NCI-H128 (cell line): Measurements from ENCODE around the gene LRMDA.
"Not testable (repeated sequence)": the region's sequence is repeated elsewhere in the genome, so short reads cannot be mapped to it uniquely, and the experiment has no call there.

ENCODE experiments used
- DNase-seq: peaks from one replicate; lab custom pipeline; 2025; ENCODE audit not compliant: unreplicated experiment; lab: John Stamatoyannopoulos, UW

Gene LRMDA

DNA sequence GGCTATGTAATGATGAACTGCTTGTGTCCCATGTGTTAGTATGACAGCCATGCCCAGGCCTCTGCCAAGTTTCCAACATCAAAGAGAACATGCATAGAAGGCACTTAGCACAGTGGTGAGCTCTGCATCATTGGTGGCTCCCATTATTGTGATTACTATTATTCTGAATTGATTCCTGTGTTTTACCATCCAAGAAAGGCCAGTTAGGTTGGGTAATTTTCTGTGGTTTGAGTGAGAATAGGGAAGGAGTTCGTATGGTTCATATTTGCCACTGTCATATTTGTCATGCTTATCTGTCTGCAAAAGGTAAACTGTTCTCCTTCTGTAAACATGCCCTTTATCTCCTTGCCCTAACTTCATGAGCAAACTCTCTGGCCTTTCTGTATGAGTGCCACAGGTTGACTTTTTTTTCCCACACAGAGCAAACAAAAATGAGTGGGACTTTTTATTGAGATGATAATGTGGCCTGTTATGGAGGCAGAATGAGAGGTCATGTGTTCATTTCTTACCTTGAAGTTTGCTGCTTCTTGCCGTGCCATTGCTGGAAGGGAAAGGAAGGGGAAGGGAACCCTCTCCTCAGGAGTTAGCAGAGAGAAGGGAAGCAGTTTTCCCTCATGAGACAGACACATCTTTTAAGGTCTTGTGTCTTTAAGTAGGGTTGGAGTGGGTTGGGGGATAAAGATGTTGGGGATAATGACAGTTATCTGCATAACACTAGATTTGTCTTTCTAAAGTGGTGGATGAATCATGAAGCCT, 301.9 kb downstream of the LRMDA start:
- no peak for DNase-seq

GRCh38 chr10:75736151-75736640, 304.8 kb downstream of the LRMDA start:
- no peak for DNase-seq

DNA sequence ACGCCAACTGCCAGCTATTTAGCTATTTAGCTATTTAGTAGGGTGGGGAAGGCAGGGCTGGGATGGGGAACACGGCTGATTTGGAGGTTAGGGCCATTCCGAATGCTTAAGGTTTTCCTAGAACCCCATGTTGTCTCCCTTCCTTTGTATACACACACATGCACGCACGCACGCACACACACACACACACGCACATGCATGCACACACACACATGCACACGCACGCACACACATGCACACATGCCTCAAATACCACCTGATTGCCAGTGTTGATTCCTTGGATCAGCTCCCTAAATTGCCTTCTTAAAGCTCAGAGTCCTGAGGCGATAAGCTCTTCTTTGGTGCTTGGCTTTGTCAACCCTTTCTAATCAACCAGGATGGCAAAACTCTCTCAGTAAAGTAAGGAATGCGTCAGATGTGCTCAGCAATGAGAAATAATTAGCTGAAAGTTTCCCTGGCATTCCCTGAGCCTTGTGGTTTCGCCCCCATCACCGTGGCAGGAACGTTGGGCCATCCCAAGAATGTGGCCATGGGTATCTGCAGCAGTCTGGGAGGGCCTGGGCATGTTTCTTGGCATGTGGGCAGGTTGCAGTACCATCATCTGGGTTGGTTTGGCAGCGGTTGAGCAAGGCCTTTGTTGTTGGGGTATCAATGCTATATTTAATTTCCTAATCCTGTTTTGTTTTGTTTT, 305.6 kb downstream of the LRMDA start:
- no peak for DNase-seq

- no peak for DNase-seq
These were observed 306.1 kb downstream of the LRMDA start for GRCh38 chr10:75737580-75737949.

- DNase-seq: no peak
These were observed 307.5 kb downstream of the LRMDA start for GRCh38 chr10:75738924-75739323.

DNA sequence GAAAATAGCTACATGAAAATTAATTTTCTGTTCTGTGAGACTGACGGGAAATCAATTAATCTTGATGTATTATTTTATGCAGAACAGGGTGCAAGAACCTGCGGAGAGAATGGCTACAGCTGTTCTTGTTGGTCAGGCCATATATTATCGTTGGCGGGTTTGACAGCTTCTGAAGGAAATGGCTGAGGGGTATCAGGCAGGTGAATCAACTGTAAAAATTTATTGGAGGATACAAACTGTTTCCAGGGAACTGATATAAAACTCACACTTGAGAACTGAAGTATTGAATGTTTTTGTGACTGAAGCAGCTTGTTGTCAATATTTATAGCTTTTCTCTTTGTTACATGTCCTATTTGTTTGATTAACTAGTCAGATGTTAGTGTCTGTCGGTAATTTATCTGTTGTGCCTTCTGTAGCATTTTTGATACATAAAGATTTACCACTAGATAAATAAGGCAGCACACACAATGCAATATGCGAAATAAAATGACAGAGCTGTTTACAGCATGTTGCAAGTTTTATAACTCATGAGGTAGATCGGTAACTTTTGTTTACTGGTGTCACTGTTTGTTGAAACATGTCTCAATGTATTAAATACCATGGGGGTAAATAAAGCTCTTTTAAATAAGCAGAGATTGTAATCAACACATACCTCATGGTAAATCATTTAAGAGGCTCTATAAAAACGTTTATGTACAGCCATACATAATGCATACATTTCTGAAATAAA, 308.2 kb downstream of the LRMDA start:
- no peak for DNase-seq

- DNase-seq: no peak
These were observed 309.1 kb downstream of the LRMDA start for GRCh38 chr10:75740541-75740940.

GRCh38 chr10:75742355-75742754, 310.9 kb downstream of the LRMDA start:
- no peak for DNase-seq

GRCh38 chr10:75743291-75743778, 311.9 kb downstream of the LRMDA start:
- DNase-seq: no peak

DNA sequence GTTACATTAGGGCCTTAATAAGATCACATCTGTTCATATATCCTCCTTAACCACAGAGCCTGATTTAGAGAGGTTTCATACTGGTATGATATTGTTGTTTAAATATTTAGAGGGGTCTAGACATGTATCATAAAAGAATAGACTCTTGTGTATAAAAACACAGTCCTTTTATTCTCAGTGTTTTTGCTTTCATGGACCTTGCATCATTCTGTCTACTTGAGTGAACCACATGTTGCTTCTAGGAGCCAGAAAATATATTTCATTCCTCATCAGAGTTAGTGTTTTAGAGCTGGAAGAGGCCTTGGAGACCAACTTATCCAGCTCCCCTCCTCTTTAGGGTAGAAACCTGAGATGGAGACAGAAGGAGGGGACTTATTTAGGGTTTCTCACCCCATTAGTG, 312.8 kb downstream of the LRMDA start:
- peak; percentile 15 for DNase-seq

- no peak for DNase-seq
These were observed 314.9 kb downstream of the LRMDA start for GRCh38 chr10:75746356-75746755.

DNA sequence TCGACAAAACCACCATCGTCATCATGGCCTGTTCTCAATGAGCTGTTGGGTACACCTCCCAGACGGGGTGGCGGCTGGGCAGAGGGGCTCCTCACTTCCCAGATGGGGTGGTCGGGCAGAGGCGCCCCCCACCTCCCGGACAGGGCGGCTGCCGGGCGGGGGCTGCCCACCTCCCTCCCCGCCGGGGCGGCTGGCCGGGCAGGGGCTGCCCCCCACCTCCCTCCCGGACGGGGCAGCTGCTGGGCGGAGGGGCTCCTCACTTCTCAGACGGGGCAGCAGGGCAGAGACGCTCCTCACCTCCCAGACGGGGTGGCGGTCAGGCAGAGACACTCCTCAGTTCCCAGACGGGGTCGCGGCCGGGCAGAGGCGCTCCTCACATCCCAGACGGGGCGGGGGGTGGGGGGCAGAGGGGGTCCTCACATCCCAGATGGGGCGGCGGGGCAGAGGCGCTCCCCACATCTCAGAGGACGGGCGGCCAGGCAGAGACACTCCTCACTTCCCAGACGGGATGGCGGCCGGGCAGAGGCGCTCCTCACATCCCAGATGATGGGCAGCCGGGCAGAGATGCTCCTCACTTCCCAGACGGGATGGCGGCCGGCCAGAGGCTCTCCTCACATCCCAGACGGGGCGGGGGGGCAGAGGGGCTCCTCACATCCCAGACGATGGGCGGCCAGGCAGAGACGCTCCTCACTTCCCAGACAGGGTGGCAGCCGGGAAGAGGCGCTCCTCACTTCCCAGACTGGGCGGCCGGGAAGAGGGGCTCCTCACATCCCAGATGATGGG, 318.9 kb downstream of the LRMDA start:
- not testable (repeated sequence) for DNase-seq

DNA sequence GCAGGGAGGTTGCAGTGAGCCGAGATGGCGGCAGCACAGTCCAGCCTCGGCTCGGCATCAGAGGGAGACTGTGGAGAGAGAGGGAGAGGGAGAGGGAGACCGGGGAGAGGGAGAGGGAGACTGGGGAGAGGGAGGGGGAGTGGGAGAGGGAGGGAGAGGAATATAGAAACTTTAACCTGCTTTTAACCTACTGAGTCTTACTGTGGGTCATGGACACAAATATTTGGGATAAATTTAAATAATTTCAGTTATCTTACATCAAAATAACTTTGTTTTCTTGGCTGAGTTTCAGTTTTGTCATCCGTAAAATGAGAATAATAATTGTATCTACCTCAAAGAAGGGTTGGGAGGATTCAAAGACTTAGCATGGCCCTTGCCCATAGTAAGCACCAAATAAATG, 319.8 kb downstream of the LRMDA start:
- DNase-seq: no peak

GRCh38 chr10:75753621-75754020, 322.2 kb downstream of the LRMDA start:
- no peak for DNase-seq

GRCh38 chr10:75754096-75754831, 322.8 kb downstream of the LRMDA start:
- no peak for DNase-seq

GRCh38 chr10:75755528-75755927, 324.1 kb downstream of the LRMDA start:
- DNase-seq: no peak

DNA sequence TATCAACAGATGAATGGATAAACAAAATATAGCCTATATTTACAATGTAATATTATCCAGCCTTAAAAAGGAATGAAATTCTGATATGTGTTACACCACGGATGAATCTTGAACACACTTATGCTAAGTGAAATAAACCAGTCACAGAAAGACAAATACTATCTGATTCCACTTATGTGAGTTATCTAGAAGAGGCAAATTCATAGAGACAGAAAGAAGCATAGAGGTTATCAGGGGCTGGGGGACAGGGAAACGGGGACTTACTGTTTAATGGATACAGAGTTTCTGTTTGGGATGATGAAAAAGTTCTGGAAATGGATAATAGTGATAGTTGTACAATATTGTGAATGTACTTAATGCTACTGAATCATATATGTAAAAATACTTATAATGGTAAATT, 329.9 kb downstream of the LRMDA start:
- no peak for DNase-seq

DNA sequence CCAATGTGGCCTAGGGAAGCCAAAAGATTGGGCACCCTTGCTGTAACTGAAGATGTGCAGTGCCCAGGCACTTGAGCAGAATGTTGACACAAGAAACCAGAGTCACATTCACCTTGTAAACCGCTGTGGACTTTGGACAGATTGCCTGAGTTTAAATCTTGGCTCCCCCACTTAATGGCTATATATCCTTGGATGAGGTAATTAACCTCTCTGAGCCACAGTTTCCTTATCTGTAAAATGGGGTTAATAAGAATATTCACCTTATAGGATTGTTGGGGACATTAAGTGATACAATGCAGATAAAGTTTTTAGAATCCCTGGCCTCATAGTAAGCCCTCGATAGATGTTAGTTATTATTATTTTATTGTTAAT, 331.0 kb downstream of the LRMDA start:
- no peak for DNase-seq

DNA sequence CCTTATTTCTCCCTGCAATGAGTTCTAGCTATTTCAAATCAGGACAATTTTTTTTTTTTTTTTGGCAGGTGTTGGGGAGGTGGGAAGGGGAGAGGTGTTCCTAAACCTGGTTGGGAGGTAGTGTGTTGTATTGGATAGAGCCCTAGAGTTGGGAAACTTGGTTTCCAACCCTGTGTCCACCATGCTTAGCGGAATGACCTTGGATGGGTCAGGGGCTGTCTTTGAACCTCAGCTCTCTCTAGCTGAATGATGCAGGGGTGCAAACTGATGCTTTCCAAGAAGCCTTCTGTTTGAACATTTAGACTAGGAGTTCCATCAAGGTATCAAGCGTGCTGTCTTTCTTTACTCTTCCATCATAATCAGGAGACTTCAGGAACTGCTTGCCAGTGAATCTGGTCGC, 332.2 kb downstream of the LRMDA start:
- DNase-seq: no peak
